ENCODE data around the gene IFT22.

- TF ChIP-seq GATA2 (IDR thresholded peaks at IDR 0.05; ENCODE audit: low read depth, low read length), result no peak
- TF ChIP-seq GATA3 (IDR thresholded peaks at IDR 0.05; ENCODE audit: low read depth, low read length), result no peak
These were observed 13.1 kb downstream of the IFT22 start for GRCh38 chr7:101308245-101309085.
